Fibroblast of villous mesenchyme (primary cell): ENCODE data around the gene KLHL30. TPM values are rescaled to one million over a fixed set of nuclear protein-coding genes. Genes with fewer than 3 reads are reported as not detected.

Experiments
- DNase-seq: peaks from one replicate; pipeline ENCODE4 v3.0.0-alpha.2; 2010; ENCODE audit warnings: low read depth
- H3K4me3 ChIP-seq: 2 replicates; pipeline ENCODE4 v1.5.1; 2011; ENCODE audit warnings: low read depth, mild to moderate bottlenecking, low read length
- total RNA-seq: library from RNA; depleted of rRNA; stranded (reverse); fragments of >200 nt; gene quantifications from 2 replicates; pipeline ENCODE4 v1.2.3, GENCODE V29; 2012
- TF ChIP-seq, protein P1 (sequence below): IDR thresholded peaks from 2 replicates; pipeline ENCODE4 v1.5.1; 2012; ENCODE audit warnings: low read depth, mild to moderate bottlenecking, low read length; ENCODE audit not compliant: insufficient read depth

KLHL30 gene
- total RNA-seq, 1 donor: 0.43 TPM

DNA sequence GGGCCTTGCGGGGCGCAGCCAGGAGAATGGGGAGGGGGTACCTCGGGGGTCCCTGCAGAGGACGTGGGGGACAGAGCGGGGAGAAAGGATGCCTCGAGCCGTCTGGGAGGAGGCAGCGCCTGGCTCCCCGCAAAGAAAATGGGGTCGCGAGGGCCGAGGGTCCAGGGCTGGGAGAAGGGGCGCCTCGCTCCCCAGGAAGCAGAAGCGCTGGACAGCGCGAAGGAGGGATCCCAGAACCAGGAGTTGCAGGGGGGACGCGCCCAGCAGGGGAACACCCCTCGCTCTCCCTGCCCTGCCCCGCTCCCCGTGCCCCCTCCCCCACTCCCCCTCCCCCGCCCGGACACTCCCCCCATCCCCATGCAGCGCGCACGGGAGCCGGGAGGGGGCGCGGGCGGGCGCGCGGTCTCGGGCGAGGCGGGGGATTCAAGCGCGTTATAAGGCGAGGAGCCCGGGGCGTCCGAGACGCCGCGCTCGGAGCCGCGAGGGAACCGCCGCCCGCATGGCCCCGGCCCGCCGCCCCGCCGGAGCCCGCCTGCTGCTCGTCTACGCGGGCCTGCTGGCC is 20.1 kb downstream of the KLHL30 start, which contains the start of gene ERFE:
ERFE (plus strand) TSS at position 462 of the 562 bp plus-strand sequence; CDS start at position 500, 38 bp downstream.
- peak; percentile 30 for DNase-seq
- H3K4me3 ChIP-seq: peak within 1 kb of the TSS; percentile 52
- TF ChIP-seq, protein P1, sequence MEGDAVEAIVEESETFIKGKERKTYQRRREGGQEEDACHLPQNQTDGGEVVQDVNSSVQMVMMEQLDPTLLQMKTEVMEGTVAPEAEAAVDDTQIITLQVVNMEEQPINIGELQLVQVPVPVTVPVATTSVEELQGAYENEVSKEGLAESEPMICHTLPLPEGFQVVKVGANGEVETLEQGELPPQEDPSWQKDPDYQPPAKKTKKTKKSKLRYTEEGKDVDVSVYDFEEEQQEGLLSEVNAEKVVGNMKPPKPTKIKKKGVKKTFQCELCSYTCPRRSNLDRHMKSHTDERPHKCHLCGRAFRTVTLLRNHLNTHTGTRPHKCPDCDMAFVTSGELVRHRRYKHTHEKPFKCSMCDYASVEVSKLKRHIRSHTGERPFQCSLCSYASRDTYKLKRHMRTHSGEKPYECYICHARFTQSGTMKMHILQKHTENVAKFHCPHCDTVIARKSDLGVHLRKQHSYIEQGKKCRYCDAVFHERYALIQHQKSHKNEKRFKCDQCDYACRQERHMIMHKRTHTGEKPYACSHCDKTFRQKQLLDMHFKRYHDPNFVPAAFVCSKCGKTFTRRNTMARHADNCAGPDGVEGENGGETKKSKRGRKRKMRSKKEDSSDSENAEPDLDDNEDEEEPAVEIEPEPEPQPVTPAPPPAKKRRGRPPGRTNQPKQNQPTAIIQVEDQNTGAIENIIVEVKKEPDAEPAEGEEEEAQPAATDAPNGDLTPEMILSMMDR: peak; percentile 44

DNA sequence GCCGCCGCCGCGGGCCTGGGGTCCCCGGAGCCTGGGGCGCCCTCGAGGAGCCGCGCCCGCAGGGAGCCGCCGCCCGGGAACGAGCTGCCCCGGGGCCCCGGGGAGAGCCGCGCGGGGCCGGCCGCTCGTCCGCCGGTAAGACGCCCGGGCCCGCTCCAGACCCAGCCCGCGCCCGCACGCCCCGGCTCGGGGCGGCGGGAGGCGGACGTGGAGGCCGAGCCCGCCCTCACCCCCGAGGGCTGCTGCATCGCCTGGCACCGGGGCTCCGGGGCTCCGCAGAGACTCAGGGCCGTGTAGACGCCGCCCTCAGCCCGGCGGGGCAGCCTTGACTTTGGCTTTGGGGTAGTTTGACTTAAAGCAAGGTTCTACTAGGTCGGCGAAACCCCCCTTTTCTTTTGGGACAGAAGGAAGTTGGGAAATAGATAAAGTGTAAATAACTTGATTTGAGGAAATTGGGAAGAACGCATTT is 20.6 kb downstream of the KLHL30 start:
- TF ChIP-seq, protein P1: no peak
- peak overlapping the region; percentile 52 for H3K4me3 ChIP-seq
- DNase-seq: no peak

DNA sequence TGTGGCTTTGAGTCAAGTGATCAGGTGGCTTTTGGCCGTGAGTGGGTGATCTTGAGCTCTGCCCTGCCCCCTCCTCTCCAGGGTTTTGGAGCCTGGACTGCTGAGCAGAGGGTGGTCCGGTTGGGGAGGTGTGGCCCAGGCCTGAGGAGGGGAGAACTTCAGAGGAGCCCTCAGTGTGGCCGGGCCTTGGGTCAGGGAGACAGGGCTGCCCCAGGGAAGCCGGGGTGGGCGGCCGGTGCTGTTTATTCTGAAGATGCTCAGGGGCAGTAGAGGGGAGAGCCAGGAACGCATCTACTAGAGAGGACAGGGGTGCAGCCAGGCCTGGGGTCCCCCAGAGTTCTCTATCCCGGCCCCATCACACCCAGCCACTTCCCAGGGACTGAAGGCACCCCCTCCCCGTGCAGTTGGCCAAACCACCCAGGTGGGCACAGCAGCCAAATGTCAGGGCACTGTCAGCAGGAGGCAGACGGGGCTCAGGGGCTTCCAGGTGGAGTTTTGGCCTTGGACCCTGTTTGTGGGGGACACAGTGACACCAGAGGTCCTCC is 21.3 kb downstream of the KLHL30 start:
- no peak for DNase-seq
- TF ChIP-seq, protein P1: no peak
- no peak overlapping the region for H3K4me3 ChIP-seq

DNA sequence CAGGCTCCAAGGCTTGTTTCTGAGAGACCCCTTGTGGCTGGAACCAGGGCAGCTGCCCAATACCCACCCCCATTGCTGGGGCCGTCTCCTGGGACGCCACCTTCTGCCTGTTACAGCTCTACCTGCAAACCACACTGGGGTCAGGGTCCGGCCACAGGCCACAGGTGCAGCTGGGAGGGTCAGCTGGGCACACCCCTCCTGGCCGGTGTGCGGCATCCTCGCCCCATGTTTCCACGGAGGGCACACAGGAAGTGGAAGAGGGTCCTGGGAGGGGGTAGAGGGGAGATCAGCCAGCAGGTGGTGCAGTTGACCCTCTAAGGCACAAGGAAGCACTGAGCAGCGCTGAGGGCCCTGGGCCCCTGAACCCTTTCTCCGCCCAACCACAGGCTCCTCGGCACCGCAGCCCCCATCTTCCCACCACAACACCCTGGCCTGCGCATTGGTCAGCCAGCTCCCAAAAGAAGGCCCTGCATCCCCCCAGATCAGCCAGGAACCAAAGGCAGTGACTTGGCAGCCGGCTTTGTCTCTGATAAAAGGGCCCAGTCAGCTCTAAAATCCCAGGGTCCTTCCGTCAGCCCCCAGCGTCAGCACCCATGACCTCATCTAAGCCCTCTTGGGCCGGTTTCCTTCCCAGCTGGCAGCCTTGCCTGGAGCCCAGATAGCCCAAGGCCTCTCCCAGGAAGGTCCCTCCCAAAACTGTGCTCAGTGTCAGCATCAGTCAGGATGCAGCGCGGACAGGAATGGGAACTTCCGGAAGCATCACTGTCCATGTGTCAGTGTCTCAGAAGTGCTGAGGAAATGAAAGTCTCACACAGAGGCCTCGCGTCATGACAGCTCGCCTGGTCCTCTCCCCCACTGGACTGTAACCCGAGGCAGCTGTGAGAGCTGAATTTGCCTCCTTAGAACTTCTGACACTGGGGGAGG is 22.0 kb downstream of the KLHL30 start:
- no peak overlapping the region for H3K4me3 ChIP-seq
- TF ChIP-seq, protein P1: peak; percentile 46
- peak; percentile 42 for DNase-seq

DNA sequence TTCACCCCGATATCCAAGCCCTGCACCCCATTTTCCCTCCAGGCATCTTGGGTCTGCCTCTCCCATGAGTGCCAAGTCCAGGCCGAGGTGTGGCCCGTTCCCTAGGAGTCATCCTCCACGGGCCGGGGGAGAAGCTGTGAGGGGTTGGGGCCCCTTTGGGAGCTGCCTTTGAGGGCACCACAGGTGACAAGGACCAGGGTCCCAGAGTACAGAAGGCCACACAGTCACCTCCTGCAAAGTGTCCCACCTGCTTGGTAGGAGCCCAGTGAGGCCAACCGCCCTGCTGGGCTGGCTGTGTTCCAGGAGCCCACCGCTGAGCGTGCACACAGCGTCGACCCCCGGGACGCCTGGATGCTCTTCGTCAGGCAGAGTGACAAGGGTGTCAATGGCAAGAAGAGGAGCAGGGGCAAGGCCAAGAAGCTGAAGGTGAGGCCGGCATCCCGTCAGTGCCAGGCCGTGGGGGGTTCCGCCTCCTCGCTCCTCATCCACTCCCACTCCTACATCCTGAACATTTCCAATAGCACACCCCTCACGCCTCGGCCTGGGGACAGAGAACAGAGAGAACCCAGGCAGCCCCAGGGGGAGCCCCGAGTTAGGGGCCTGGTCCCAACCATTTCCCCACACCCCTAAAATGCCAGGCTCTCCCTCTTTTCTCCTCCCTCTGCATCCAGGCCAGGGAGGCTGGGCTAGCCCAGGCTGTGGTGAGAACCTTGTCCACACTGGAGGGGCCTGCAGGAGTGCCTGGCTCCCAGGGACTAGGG is 23.0 kb downstream of the KLHL30 start:
- DNase-seq: no peak
- no peak overlapping the region for H3K4me3 ChIP-seq
- TF ChIP-seq, protein P1: no peak

DNA sequence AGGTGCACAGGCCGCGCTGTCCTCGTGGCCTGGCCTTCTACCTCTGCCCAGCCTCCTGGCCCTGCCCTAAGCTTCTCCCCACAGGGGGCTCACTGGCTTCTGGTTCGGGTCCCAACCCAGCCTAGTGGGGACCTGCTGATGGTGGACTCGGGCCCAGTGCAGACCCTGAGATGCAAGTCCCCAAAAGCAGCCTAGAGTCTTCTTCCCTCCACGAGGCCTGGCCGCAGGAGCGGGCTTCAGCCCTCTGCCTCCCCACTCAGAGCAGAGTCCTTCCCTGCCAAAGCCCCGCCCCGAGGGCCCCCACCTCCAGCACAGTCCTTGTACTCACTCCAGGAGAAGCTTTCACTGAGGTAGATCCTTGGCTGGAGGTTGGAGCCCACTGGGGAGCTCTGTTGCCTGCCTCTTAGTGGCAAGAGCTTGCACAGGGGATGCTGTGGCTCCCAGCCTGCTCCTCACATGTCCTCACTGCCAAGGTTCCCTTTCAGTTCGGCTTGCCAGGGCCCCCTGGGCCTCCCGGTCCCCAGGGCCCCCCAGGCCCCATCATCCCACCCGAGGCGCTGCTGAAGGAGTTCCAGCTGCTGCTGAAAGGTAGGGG is 23.9 kb downstream of the KLHL30 start:
- DNase-seq: no peak
- TF ChIP-seq, protein P1: no peak
- no peak overlapping the region for H3K4me3 ChIP-seq
